ENCODE measurements around the gene COL8A2.

Gene COL8A2

DNA sequence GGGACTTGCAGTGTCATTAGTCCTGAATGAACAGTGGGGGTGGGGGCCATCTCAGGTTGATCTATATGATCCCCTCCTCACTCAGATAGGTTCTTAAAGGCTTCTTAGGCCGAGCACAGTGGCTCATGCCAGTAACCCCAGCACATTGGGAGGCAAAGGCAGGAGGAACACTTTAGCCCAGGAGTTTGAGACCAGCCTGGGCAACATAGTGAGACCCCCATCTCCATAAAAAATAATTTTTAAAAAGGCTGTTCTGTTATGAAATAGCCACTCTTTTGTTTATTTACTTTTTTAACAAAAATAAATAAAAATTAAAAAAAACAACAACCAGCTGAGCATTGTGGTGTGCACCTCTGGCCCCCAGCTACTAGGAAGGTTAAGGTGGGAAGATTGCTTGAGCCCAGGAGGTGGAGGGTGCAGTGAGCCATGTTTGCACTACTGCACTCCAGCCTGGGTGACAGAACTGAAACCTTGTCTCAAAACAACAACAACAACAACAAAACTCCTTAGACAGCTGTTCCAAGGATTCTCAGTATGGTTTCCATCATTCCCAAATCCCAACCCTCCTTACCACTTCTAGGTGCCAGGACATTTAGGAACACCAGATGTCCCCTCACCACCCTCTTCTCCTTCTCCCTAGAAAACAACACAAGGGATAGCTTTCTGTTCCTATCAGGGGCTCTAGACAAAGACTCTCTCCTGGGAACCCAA is 26.3 kb upstream of the COL8A2 start:
- DNase-seq = no peak

DNA sequence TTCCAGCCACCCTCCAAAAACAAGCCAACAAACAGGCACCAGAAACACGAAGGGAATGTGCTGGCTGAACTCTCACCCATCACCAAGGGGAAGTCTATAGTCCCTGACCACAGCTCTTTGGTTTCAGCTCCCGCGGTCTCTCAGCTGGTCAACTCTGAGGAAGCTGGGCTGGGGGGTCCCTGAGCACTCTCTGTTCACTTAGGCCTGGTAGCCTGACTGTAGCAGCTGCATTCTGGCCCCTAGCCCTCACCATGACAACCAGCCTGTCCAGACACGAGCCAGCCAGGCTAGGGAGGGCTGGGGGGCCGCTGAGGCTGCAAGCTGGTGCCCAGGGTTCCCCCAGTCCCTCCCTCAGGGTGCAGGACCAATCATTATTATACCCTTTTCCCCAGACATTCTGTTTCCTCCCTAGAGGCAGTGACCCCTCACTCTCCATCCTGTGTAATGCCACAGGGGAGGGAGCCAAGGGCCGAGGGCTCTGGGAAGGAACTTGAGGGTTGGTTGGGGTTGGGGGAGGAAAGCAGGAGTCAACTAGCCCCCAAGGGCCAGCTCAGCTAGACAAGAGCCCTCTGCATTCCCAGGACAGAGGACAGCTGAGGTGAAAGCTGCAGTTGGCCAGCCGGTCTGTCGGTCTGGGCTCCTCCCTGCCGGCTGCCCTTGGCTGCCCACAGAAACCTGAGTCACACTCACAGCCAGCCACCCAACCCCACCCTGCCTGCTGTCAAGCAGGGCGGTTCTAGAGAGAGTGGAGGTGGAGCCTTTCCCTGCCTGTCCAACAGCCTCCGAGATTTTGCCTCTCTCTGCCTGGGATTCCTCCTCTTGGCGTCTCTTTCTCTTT is 25.5 kb upstream of the COL8A2 start:
- TF ChIP-seq, protein P1, sequence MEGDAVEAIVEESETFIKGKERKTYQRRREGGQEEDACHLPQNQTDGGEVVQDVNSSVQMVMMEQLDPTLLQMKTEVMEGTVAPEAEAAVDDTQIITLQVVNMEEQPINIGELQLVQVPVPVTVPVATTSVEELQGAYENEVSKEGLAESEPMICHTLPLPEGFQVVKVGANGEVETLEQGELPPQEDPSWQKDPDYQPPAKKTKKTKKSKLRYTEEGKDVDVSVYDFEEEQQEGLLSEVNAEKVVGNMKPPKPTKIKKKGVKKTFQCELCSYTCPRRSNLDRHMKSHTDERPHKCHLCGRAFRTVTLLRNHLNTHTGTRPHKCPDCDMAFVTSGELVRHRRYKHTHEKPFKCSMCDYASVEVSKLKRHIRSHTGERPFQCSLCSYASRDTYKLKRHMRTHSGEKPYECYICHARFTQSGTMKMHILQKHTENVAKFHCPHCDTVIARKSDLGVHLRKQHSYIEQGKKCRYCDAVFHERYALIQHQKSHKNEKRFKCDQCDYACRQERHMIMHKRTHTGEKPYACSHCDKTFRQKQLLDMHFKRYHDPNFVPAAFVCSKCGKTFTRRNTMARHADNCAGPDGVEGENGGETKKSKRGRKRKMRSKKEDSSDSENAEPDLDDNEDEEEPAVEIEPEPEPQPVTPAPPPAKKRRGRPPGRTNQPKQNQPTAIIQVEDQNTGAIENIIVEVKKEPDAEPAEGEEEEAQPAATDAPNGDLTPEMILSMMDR (IDR thresholded peaks at IDR 0.05; ENCODE audit: low read depth, low read length, missing control alignments) = no peak
- no peaks in the 10 kb centered on the region for H3K36me3 ChIP-seq (replicated peaks)
- in situ Hi-C loops (cut with HindIII; ENCODE audit: low pct_ligation_motif_present, low sequenced_read_pairs) = no loop called here
- H3K27ac ChIP-seq = peak overlapping the region; percentile 98
- peak; percentile 96 for DNase-seq
- H3K27me3 ChIP-seq (replicated peaks) = no peaks in the 10 kb centered on the region
- peak overlapping the region; percentile 5 for H3K4me3 ChIP-seq (ENCODE audit: low read depth, low read length)

More for the DNA sequence above, 26.3 kb upstream of the COL8A2 start:
- in situ Hi-C loops (cut with HindIII; ENCODE audit: low pct_ligation_motif_present, low sequenced_read_pairs) = no loop called here
- H3K4me3 ChIP-seq (ENCODE audit: low read depth, low read length) = no peak overlapping the region
- H3K27me3 ChIP-seq (replicated peaks) = no peaks in the 10 kb centered on the region
- no peaks in the 10 kb centered on the region for H3K36me3 ChIP-seq (replicated peaks)
- TF ChIP-seq, protein P1 (IDR thresholded peaks at IDR 0.05; ENCODE audit: low read depth, low read length, missing control alignments) = no peak
- peak overlapping the region; percentile 98 for H3K27ac ChIP-seq

DNA sequence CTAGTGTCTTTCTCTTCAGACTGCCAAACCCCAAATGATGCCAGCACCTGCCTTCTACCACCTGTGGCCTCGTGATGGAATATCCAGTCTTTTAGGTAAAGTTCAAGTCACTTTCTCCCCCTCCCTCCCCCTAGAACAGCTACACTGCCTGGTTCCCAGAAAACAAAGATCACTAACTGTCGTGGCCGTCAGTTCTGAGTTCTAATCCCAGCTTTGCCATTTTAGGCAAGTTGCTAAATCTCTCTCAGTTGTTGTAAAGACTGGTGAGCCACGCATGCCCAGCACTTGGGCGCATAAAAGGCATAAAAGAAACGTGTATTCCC is 24.9 kb upstream of the COL8A2 start:
- Histone ChIP-seq H3K27ac (peak overlapping the region; percentile 98), H3K27me3 (replicated peaks) (no peaks in the 10 kb centered on the region), H3K4me3 (ENCODE audit: low read depth, low read length) (no peak overlapping the region), H3K36me3 (replicated peaks) (no peaks in the 10 kb centered on the region)
- TF ChIP-seq, protein P1 (IDR thresholded peaks at IDR 0.05; ENCODE audit: low read depth, low read length, missing control alignments) = no peak
- in situ Hi-C loops (cut with HindIII; ENCODE audit: low pct_ligation_motif_present, low sequenced_read_pairs) = no loop called here
- no peak for DNase-seq

DNA sequence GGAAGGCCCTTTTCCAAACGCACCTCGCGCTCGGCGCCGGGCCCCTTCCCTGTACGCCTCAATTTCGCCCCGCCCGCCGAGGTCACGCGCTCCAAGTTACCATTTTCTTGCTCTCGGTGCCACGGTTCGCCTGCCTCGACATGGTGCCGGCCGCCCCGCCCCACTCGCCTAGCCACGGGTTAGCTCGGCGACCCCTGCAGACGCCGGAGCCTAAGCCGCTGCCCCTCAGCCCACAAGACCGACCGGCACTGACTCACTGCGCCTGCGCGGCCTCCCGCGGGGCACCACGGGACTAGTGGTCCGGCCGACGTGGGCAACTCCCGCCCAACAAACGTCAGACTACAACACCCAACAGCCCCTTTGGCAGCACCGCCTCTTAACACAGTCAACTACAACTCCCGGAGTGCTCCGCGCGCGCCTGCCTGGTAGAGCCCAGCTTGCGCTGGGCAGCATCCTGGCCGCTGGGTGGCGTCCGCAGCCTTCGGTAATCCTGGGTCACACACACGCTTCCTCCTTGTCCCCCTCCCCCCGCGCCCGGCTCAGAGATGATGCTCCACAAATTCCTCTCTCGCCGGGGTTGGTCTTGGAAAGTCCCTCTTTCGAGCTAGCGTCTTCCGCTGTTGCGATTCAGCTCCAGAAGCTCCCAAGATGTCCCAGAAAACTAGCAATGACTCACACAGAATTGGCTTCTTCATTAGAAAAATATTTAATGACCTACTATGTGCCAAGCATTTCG is 24.4 kb upstream of the COL8A2 start, which contains the start of gene TRAPPC3:
Gene TRAPPC3, minus strand, starts transcription at position 250 of the 736 bp plus-strand sequence. Its CDS starts 108 bp downstream, at position 142.
- no peaks in the 10 kb centered on the region for H3K36me3 ChIP-seq (replicated peaks)
- peak; percentile 100 for DNase-seq
- TF ChIP-seq, protein P1 (IDR thresholded peaks at IDR 0.05; ENCODE audit: low read depth, low read length, missing control alignments) = peak; percentile 98
- H3K27ac ChIP-seq = peak within 1 kb of the TSS; percentile 98
- no peaks in the 10 kb centered on the region for H3K27me3 ChIP-seq (replicated peaks)
- in situ Hi-C loops (cut with HindIII; ENCODE audit: low pct_ligation_motif_present, low sequenced_read_pairs) = no loop called here
- H3K4me3 ChIP-seq (ENCODE audit: low read depth, low read length) = peak within 1 kb of the TSS; percentile 87

DNA sequence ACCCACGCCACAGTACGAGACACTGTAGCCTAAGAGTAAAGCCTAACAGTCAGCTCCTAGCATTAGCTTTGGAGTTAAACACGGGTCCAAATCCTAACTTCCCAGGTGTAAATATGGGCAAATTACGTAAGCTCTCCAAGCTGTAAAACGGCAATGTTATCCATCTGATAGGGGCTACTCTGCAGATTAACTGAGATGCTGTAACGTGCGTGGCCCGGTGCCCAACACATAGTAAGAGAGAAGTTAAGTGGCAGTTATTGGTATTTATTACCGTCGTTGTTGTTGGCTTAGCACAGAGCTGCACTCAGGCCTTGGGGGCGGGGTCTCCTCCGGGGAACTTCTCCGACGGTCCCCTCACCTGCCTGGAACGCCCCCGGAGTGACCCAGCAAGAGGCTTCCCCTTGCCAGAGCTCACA is 23.8 kb upstream of the COL8A2 start:
- Histone ChIP-seq H3K4me3 (ENCODE audit: low read depth, low read length) (peak overlapping the region; percentile 87), H3K27ac (peak overlapping the region; percentile 94), H3K36me3 (replicated peaks) (no peaks in the 10 kb centered on the region), H3K27me3 (replicated peaks) (no peaks in the 10 kb centered on the region)
- TF ChIP-seq, protein P1 (IDR thresholded peaks at IDR 0.05; ENCODE audit: low read depth, low read length, missing control alignments) = no peak
- no peak for DNase-seq
- in situ Hi-C loops (cut with HindIII; ENCODE audit: low pct_ligation_motif_present, low sequenced_read_pairs) = no loop called here

All from brain microvascular endothelial cell (primary cell).